Astrocyte of the cerebellum (primary cell): ENCODE measurements around the gene ITGA11.

ENCODE experiments used
- DNase-seq: peaks from one replicate; pipeline ENCODE4 v3.0.0-alpha.2; 2011; ENCODE audit warnings: low read depth
- H3K4me3 ChIP-seq: 2 replicates; pipeline ENCODE4 v1.5.1; 2011; ENCODE audit warnings: mild to moderate bottlenecking, low read depth, low read length, moderate library complexity
- in situ Hi-C: cut with HindIII; loops from 2 replicates; pipeline ENCODE4 v1.10.0; 2017; ENCODE audit warnings: low sequenced_read_pairs
- TF ChIP-seq, protein P1 (sequence below): IDR thresholded peaks from 2 replicates; pipeline ENCODE4 v1.5.1; 2012; ENCODE audit warnings: low read length, low read depth, moderate library complexity, mild to moderate bottlenecking; ENCODE audit errors: missing control alignments

ITGA11 gene

GRCh38 chr15:68352401-68353062, 79.4 kb downstream of the ITGA11 start:
- H3K4me3 ChIP-seq = no peak overlapping the region
- TF ChIP-seq, protein P1, sequence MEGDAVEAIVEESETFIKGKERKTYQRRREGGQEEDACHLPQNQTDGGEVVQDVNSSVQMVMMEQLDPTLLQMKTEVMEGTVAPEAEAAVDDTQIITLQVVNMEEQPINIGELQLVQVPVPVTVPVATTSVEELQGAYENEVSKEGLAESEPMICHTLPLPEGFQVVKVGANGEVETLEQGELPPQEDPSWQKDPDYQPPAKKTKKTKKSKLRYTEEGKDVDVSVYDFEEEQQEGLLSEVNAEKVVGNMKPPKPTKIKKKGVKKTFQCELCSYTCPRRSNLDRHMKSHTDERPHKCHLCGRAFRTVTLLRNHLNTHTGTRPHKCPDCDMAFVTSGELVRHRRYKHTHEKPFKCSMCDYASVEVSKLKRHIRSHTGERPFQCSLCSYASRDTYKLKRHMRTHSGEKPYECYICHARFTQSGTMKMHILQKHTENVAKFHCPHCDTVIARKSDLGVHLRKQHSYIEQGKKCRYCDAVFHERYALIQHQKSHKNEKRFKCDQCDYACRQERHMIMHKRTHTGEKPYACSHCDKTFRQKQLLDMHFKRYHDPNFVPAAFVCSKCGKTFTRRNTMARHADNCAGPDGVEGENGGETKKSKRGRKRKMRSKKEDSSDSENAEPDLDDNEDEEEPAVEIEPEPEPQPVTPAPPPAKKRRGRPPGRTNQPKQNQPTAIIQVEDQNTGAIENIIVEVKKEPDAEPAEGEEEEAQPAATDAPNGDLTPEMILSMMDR = no peak
- peak; percentile 82 for DNase-seq
- in situ Hi-C loops = no loop called here

- in situ Hi-C loops = no loop called here
- H3K4me3 ChIP-seq = no peak overlapping the region
- DNase-seq = no peak
- TF ChIP-seq, protein P1 = no peak
Observed at GRCh38 chr15:68349151-68349550, 82.8 kb downstream of the ITGA11 start.

DNA sequence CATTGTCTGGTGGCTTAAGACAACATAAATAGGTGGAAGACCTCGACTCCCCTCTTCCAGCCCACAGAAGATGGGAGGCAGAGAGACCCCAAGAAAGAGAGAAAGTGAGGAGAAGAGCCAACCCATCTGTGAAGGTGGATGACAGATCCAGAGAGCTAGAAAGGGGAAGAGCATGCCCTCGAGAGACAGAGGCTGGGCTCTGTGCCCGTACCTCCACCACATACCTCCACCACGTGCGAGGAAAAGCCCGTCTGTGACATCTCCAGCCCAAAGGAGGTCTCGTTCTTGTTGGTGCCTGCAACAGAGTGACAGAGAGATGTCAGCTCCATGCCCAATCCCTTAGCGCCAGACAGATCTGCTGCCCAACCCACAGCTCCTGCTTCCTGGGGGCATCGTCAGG, 83.4 kb downstream of the ITGA11 start:
- no peak for DNase-seq
- in situ Hi-C loops = no loop called here
- TF ChIP-seq, protein P1 = no peak

GRCh38 chr15:68348081-68348480, 83.9 kb downstream of the ITGA11 start:
- in situ Hi-C loops = no loop called here
- H3K4me3 ChIP-seq = no peak overlapping the region
- no peak for DNase-seq
- TF ChIP-seq, protein P1 = no peak

More for the DNA sequence above, 83.4 kb downstream of the ITGA11 start:
- H3K4me3 ChIP-seq = no peak overlapping the region

DNA sequence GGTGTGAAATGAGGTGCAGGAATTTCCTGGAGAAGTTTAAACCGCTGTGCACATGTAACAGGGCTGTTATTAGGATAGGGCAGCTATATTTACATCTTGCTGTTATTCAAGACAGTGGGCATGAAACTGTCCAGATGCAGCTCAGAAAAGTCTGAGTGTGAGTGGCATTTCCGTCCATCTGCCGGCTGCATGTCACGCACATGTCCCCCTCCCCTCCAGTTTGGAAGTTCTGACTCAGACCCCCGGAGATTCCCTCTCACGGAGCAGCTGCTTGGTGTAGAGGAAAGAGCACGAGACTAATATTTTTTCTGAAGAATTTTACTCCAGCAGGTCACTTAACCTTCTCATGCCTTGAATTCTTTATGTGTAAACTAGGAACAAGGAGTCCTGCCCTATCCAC, 84.6 kb downstream of the ITGA11 start:
- no peak for DNase-seq
- in situ Hi-C loops = no loop called here
- no peak overlapping the region for H3K4me3 ChIP-seq
- TF ChIP-seq, protein P1 = no peak

- no peak for DNase-seq
- TF ChIP-seq, protein P1 = no peak
- no peak overlapping the region for H3K4me3 ChIP-seq
- in situ Hi-C loops = no loop called here
Observed at GRCh38 chr15:68346979-68347378, 85.0 kb downstream of the ITGA11 start.

- TF ChIP-seq, protein P1 = no peak
Observed at GRCh38 chr15:68345481-68345880, 86.5 kb downstream of the ITGA11 start.

More at GRCh38 chr15:68345481-68345880, 86.5 kb downstream of the ITGA11 start:
- DNase-seq = no peak
- H3K4me3 ChIP-seq = no peak overlapping the region
- in situ Hi-C loops = no loop called here
